Lower leg skin (tissue), 4 donors: ENCODE measurements around the gene OLFM2. TPM values are rescaled to one million over a fixed set of nuclear protein-coding genes. Genes with fewer than 3 reads are reported as not detected.
"Not testable (repeated sequence)": the region's sequence is repeated elsewhere in the genome, so short reads cannot be mapped to it uniquely, and the experiment has no call there.

ENCODE experiments used
- DNase-seq, 2 donors: peaks; one replicate each; pipeline ENCODE4 v3.0.0-alpha.2; 2019; ENCODE audit warnings: low spot score in 2 of 2
- H3K4me3 ChIP-seq: fragments of 200-600 bp; sonication (generic); 2 replicates; pipeline ENCODE4 v1.5.1; 2017; ENCODE audit warnings: mild to moderate bottlenecking, low read depth; ENCODE audit not compliant: poor library complexity, severe bottlenecking
- CTCF ChIP-seq, 3 donors: fragments of 450-650 bp; IDR thresholded peaks; one replicate each; pipeline ENCODE4 v1.5.1; 2016; ENCODE audit warnings: antibody characterized with exemption in 3 of 3, mild to moderate bottlenecking in 3 of 3, moderate library complexity in 2 of 3
- POLR2A ChIP-seq, 2 donors: fragments of 450-650 bp; IDR thresholded peaks; one replicate each; pipeline ENCODE4 v1.6.1; 2016 to 2017; ENCODE audit warnings: antibody characterized with exemption in 2 of 2, mild to moderate bottlenecking in 1 of 2, moderate library complexity in 1 of 2
- WGBS, 2 donors: methylation state at CpG; one replicate each; pipeline ENCODE4 v1.1.5; 2018; 5-methylcytosine and 5-hydroxymethylcytosine counted together
- intact Hi-C: fragments of 100-400 bp; cut with DNase I; formaldehyde crosslinking; loops from one replicate; pipeline ENCODE4 v1.15.0; 2023; ENCODE audit warnings: low total_unique reads
- total RNA-seq, 4 donors: library from RNA; depleted of rRNA; stranded (reverse); fragments of >200 nt; gene quantifications; one replicate each; pipeline ENCODE4 v1.1.0, GENCODE V29; 2016

OLFM2 gene
- total RNA-seq, 4 donors from 2014 or later, result 94.8 to 157 (median 112) TPM

GRCh38 chr19:9947441-9947840 is 11.1 kb upstream of the OLFM2 start:
- no peak for DNase-seq
- 77 to 82% methylated on average over 4 of the region's 4 CpGs for WGBS, 2 donors
- intact Hi-C loops, result no loop called here
- H3K4me3 ChIP-seq, result no peak overlapping the region
- no peak for TF ChIP-seq POLR2A (IDR thresholded peaks at IDR 0.05)
- no peak for TF ChIP-seq CTCF (IDR thresholded peaks at IDR 0.05)

- intact Hi-C loops, H3K4me3 ChIP-seq, DNase-seq: not testable (repeated sequence)
- WGBS, 2 donors, result 68 to 79% methylated on average over 7 of the region's 7 CpGs
Measured at GRCh38 chr19:9946528-9947125, 10.3 kb upstream of the OLFM2 start.

- H3K4me3 ChIP-seq, result no peak overlapping the region
- intact Hi-C loops, result no loop called here
- WGBS, 2 donors, result 12 to 14% methylated on average over 18 of the region's 18 CpGs
- peak; percentile 89 to 98 for DNase-seq
- TF ChIP-seq POLR2A (IDR thresholded peaks at IDR 0.05), result no peak
- TF ChIP-seq CTCF (IDR thresholded peaks at IDR 0.05), result no peak
Measured at GRCh38 chr19:9945319-9945966, 9.1 kb upstream of the OLFM2 start.

GRCh38 chr19:9943744-9944143 is 7.4 kb upstream of the OLFM2 start:
- no peak overlapping the region for H3K4me3 ChIP-seq
- no peak for TF ChIP-seq CTCF (IDR thresholded peaks at IDR 0.05)
- TF ChIP-seq POLR2A (IDR thresholded peaks at IDR 0.05), result no peak
- intact Hi-C loops, result no loop called here
- WGBS, 2 donors, result 90 to 91% methylated on average over 6 of the region's 6 CpGs
- no peak for DNase-seq

- DNase-seq, result no peak
- TF ChIP-seq CTCF (IDR thresholded peaks at IDR 0.05), result no peak
- TF ChIP-seq POLR2A (IDR thresholded peaks at IDR 0.05), result no peak
- intact Hi-C loops, result no loop called here
- WGBS, 2 donors, result 23 to 32% methylated on average over 1 of the region's 1 CpG
- H3K4me3 ChIP-seq, result no peak overlapping the region
Measured at GRCh38 chr19:9941671-9942070, 5.4 kb upstream of the OLFM2 start.

GRCh38 chr19:9941231-9941630 is 4.9 kb upstream of the OLFM2 start:
- no peak for DNase-seq
- 20 to 33% methylated on average over 1 of the region's 1 CpG for WGBS, 2 donors
- intact Hi-C loops, result no loop called here
- H3K4me3 ChIP-seq, result no peak overlapping the region
- TF ChIP-seq CTCF (IDR thresholded peaks at IDR 0.05), result no peak
- TF ChIP-seq POLR2A (IDR thresholded peaks at IDR 0.05), result no peak
